Fibroblast of skin of right quadriceps (primary cell): ENCODE results near the gene BCAR1.
"Not testable (repeated sequence)": the region's sequence is repeated elsewhere in the genome, so short reads cannot be mapped to it uniquely, and the experiment has no call there.

Experiments used
- DNase-seq: peaks from one replicate; pipeline ENCODE4 v3.0.0-alpha.2; 2013

BCAR1 gene

DNA sequence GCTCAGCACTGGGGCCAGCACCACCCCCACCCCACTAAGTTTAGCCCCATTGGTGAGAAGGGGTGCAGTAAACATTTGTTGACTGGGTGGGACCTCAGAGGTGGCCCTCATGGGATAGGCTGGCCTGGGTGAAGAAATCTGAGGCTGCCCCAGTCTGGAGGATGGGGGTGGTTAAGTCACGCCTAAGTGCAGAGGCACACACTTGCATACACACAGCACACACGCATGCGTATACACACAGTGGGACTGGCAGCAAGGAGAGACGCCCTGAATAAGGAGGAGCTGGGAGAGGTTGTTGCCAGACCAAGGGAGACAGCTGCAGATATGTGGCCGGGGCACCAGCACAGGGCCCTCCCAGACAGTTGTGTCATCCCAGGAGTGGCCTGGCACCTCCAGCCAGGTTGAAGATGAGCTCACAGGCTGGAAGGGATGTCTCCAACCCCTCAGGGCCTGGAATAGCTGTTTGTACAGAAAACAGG is 3.0 kb upstream of the BCAR1 start:
- peak; percentile 87 for DNase-seq

DNA sequence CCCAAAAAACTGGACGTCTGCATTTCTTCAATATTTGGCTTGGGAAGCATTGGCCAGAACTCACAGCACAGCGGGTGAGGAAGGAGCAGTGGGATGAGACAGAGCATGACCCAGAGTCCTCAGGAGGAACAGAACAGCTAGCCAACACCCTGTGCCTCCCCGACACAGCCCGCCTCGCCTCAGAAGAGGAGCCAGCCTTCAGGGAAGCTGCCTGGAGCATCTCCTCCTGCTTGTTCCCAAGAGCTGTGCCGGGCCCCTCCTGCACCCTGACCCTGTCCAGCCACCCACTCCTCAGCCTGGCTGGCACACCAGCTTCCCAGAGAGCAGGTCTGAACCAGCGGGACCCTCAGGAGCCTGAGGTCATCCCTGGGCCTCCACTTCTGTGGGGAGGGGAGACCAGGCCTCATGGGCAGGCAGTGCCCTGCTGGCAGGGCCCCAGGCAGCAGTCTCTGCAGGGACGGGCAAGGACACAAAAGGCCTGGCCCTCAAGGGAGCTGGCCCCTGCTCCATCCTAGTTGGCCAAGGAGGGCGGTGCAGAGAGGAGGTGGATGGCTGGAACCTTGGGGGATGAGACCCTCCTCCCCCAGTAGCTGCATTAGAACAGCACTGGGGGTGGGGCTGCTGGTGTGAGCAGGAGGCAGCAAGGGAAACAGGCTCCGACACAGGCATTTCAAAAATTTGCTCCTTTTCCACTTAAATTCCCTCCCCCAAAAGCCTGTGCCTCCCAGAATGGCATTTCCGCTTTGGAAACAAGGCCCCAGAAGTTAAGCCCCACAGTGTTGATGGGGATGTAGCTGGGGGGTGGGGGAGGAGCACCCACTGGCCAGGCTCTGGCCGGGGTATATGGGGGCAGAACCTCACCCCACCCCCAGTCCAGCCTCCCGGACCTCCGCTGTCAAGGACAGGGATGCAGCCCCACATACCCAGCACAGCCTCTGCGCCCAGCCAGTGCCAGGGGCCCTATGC is 1.8 kb upstream of the BCAR1 start:
- peak; percentile 96 for DNase-seq

- DNase-seq, result no peak
These were observed 833 bp upstream of the BCAR1 start for GRCh38 chr16:75252049-75252864.

DNA sequence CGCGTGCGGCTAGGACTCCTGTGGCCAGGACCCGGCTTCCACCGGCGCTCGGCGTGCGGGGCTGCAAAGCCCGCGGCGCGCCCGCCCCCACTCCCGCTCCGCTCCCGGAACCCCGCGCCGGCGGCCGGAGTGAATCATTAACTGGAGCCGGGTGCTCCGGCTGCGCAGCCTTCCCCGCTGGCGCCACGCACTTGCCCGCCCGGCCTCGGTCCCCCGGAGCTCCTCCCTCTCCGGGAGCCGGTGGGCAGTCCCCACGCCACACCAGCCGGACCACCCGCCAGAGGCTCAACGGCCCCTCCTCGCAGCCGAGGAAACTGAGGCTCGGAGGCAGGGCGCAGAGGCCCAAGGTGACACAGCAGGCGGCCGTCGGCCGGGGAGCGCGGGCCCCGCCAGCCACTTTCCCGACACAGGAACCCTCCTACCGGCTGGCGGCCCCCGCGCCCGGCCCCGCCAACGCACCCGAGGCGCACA is 580 bp downstream of the BCAR1 start:
- DNase-seq, result no peak

DNA sequence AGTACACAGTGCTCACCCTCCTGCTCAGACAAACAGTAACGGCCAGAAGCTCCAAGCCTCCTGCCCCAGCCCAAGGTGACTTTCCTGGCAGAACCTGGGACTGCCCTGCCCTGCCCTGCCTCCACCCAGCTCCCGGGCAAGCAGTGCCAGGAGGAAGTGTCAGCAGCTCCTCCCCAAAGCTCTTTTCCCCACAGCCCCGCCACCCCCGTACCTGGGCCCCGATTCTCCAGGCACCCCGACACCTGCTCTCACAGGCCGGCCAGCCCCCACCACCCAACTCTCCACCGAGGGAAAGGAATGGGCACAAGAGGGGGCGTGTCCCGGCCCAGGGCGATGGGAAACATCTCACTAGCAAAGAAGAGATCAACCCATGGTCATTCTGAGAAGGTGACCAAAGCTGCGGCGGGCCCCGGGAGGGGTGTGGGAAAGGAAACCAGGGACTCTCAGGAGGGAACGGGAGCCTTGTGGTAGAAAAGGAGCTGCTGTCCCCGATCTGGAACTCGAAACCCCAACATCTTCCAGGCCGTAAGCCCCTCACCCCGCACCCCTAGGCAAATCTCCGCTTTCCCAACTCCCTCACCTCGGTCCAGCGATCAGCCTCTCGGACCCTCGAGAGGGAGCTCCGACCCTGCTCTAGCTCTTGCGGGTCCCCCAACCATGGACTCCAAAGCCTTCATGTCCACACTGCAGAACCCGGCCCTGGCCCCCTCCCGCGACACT is 1.2 kb downstream of the BCAR1 start:
- DNase-seq, result no peak

DNA sequence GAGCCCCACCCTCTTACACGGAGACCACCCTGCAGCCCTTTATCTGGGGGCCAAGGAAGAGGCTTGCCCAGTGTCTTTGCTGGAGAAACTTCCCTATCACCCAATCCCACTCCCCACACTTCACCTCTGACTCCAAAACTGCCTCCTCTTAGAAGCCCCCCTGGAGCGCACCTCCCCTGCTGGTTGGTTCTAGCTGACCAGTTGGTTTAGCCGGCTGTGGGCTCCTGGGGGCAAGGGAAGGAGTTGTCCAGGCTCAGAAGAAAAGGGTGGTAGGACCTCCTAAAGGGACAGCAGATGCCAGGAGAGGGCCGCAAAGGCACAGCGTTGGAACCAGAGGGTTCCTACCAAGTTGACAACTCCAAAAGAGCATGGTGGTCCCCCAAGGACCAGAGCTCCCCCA is 2.0 kb downstream of the BCAR1 start:
- DNase-seq, result no peak

DNA sequence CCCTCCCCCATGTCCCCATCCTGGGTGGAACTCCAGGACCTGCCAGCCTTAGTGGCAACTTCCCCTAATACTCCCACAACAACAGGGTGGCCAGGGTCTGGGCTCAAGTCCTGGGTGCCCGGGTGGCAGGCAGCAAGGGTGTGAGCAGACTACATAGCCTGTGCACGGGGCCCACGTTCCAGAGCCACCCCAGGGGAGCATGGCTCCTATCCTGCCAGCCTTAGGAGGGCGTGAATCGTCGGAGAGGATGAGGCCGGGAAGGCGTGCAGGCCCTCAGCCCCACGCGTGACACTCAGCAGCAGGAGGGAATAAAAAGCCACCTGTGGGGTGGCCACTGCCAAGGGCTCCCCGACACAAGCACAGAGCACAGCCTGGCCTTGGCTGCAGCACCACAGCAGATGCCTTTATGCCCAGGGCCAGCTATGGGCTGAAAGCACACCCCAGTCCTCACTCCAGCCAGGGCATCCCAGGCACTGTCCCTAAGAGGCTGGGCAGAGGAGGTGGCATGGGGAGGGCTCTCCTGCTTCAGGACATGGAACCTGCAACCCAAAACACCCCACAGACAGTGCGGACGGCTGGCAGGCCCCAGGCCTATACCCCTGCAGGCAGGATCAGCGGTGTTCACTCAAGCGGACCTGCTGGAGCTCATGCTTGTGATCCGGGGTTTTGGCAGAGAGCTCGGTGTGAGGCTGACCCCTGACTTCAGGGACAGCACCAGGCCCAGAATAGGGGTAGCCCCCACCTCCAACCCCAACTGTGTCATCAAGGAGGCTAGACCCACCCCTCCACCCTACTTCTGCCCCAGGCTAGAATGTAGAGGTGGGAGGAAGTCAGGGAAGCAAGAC is 2.7 kb downstream of the BCAR1 start:
- DNase-seq, result no peak

GRCh38 chr16:75248142-75248535 is 3.3 kb downstream of the BCAR1 start:
- DNase-seq, result no peak

GRCh38 chr16:75247249-75247648 is 4.2 kb downstream of the BCAR1 start:
- no peak for DNase-seq

GRCh38 chr16:75246504-75247205 is 4.8 kb downstream of the BCAR1 start:
- DNase-seq, result no peak

DNA sequence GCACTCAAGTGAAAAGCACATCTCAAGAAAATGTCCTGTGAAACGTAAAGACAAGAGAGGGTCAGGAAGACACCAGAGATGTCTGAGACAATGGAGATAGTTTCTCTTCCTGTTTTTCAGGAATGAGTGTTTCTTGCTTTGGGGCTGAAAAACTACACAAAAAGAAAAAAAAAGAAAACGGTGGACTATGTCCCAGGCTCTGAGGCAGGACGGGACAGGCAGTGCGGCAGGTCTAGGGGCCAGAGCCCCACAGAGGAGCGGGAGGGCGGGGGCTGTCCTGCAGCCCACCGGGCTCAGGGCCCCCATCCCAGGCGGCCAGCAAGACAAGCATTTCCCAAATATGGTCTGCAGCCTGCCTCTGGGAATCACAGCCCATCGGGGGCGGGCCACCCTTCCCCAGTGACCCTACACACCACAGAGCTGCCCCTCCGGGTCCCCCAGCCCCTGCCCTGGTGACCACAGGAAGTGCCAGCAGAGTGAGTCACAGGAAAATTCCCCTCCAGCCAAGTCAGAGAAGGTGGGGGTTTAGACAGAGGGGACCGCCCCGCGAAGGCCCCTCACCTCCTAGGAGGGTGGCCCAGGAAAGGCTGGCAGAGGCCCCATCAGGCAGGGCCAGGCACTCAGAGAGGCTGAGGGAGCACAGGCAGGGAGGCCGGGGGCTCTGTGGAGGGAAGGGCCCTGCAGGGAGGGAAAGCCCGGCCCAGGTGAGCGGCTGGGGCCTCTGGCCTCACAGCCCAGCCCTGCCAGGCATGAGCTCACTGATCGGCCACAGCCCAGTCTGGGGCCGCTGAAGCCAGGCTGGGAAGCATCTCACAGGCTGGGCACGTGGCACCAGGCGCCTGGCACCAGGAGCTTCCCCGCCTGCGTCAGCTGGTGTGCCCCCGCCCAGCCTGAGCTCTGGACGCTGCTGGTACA is 6.3 kb downstream of the BCAR1 start:
- DNase-seq, result peak; percentile 95

- peak; percentile 52 for DNase-seq
These were observed 7.1 kb downstream of the BCAR1 start for GRCh38 chr16:75244225-75244809.

- no peak for DNase-seq
These were observed 7.7 kb downstream of the BCAR1 start for GRCh38 chr16:75243667-75244224.

GRCh38 chr16:75242436-75243078 is 8.9 kb downstream of the BCAR1 start:
- DNase-seq, result not testable (repeated sequence)

DNA sequence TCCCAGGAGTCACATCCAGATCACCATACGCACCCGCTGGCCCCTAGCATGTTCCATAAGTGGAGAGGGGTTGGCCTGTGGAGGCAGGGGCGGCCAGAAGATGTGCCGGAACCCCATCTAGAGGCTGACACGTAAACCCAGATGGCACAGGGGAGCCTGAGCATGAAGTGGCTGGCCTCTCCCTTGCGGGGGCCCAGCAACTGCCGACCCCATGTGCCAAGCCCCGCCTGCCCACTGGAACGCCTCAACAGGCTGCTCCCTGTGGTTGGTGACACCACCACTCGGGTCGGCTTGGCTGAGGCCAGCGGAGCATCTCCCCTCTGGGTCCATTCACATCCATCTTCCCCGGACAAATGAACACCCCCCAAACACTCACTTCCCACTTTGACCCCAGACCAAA is 9.5 kb downstream of the BCAR1 start:
- no peak for DNase-seq

DNA sequence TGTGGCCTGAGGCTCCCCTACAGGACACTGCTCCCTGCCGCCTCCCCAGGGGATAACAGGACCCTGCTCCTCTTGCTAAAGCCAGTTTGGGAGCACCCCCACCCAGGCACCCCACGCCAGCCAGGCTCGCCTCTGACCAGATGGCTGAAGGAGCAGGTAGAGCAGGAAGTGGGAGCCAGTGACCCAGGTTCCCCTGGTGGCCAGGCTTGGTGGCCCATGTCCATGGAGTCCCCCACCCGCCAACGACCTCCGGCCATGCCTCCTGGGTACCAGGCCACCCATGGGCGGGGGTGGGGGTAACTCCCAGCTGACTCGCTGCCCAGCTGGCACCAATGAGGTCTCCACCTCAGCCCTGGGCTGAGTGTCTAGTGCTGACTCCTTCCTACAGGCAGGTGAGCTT is 10.0 kb downstream of the BCAR1 start:
- no peak for DNase-seq

DNA sequence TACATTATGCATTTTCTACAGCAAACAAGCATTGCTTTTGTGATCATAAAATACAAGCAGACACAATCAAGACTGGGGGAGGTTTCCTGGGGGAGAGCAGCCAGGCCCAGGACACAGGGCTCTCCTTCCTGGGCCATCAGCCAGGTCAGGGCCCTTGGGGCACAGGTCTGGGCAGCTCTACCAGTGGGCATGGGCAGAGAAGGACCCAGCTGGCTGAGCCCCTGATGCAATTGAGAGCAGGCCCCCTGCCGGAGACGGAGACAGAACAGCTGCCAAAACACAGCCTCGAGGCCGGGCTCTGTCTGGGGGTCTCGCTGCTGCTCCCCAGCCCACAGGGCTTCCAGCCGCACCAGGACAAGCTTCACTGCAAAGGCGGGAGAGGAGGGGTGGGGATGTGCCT is 10.8 kb downstream of the BCAR1 start:
- not testable (repeated sequence) for DNase-seq

- DNase-seq, result no peak
These were observed 11.8 kb downstream of the BCAR1 start for GRCh38 chr16:75239542-75240122.
